Suprapubic skin (tissue), 3 donors: ENCODE measurements around the gene TFF2.

Experiments used
- CTCF ChIP-seq, 2 donors: fragments of 200-600 bp in 1 of 2; fragments of 450-650 bp in 1 of 2; sonication (generic) in 1 of 2; IDR thresholded peaks; one replicate each; pipeline ENCODE4 v1.5.1; 2016 to 2019; ENCODE audit warnings: antibody characterized with exemption in 2 of 2, mild to moderate bottlenecking in 1 of 2, moderate library complexity in 1 of 2
- EP300 ChIP-seq: sonication (generic); formaldehyde crosslinking; IDR thresholded peaks from one replicate; pipeline ENCODE4 v1.6.1; 2017; ENCODE audit warnings: antibody characterized with exemption
- POLR2A ChIP-seq, 2 donors: fragments of 450-650 bp; IDR thresholded peaks; one replicate each; pipeline ENCODE4 v1.6.1; 2017; ENCODE audit warnings: antibody characterized with exemption in 2 of 2, mild to moderate bottlenecking in 2 of 2, moderate library complexity in 2 of 2

GRCh38 chr21:42395905-42396651 lies 45.3 kb upstream of the TFF2 start, which contains the start of gene TMPRSS3:
- TF ChIP-seq CTCF (IDR thresholded peaks at IDR 0.05) (no peak), POLR2A (IDR thresholded peaks at IDR 0.05) (no peak), EP300 (no peak)
